HCT116 (cell line): Measurements from ENCODE around the gene RHEX. TPM values are rescaled to one million over a fixed set of nuclear protein-coding genes. Genes with fewer than 3 reads are reported as not detected.

Experiments used
- ATAC-seq: fragments of 200-7000 bp; cut with Tn5 transposase; 2 replicates; pipeline ENCODE4 v1.9.1; 2020; ENCODE audit warnings: mild to moderate bottlenecking, moderate library complexity
- BruUV-seq: library from RNA; stranded (reverse); fragments of 400-500 nt; replicated peaks from 2 replicates; lab custom pipeline; 2021; lab: Mats Ljungman, UMichigan
- CTCF ChIA-PET: fragments of 300-600 bp; sonication (Branson Sonifier 250); formaldehyde crosslinking; loops from one replicate; lab custom pipeline; 2021; ENCODE audit warnings: antibody characterized with exemption; lab: Charles Lee
- POLR2A ChIA-PET: fragments of 300-600, 350-600 bp; sonication (Branson Sonifier 250); formaldehyde crosslinking; loops from one replicate; lab custom pipeline; 2021; ENCODE audit warnings: antibody characterized with exemption; lab: Charles Lee
- RAD21 ChIA-PET, 2 experiments: fragments of 300-600 bp; sonication (Branson Sonifier 250); formaldehyde crosslinking; loops; one replicate each; lab custom pipeline; 2023; ENCODE audit warnings: low total read pairs in 2 of 2; ENCODE audit not compliant: uncharacterized antibody in 2 of 2, unreplicated experiment in 2 of 2, low non-redundant PET in 1 of 2; lab: Charles Lee
- DNase-seq: peaks from one replicate; pipeline ENCODE4 v3.0.0-alpha.2; 2010; ENCODE audit warnings: low read depth, low spot score
- H2AFZ ChIP-seq: fragments of 200-600 bp; shearing (Covaris generic), sonication (generic); 2 replicates; pipeline ENCODE4 v1.6.1; 2017; ENCODE audit warnings: low read depth, mixed run types, mixed read lengths, antibody characterized with exemption, low read length; ENCODE audit not compliant: poor library complexity, severe bottlenecking
- H3K27ac ChIP-seq: 2 replicates; pipeline ENCODE4 v1.5.1; 2012; ENCODE audit warnings: low read depth, low read length
- H3K27me3 ChIP-seq: fragments of 200-600 bp; sonication (generic); 2 replicates; pipeline ENCODE4 v1.6.1; 2016; ENCODE audit warnings: mixed run types, low read length, mixed read lengths; ENCODE audit not compliant: insufficient read depth
- H3K36me3 ChIP-seq, 2 experiments: fragments of 200-500 bp in 1 of 2; fragments of 200-600 bp in 1 of 2; sonication (Bioruptor generic) in 1 of 2; sonication (generic) in 1 of 2; 2 replicates each; pipeline versions ENCODE4 v1.5.1 to v1.6.1; 2014 to 2016; ENCODE audit warnings: low read length in 2 of 2, inconsistent platforms in 1 of 2, mixed read lengths in 1 of 2, mixed run types in 1 of 2; ENCODE audit not compliant: insufficient read depth in 2 of 2, control insufficient read depth in 1 of 2
- H3K4me1 ChIP-seq, 2 experiments: fragments of 200-600 bp in 1 of 2; sonication (generic) in 1 of 2; 2 replicates each; pipeline versions ENCODE4 v1.5.1 to v1.6.1; 2012 to 2017; ENCODE audit warnings: low read length in 2 of 2, inconsistent platforms in 1 of 2, mild to moderate bottlenecking in 1 of 2, mixed read lengths in 1 of 2, mixed run types in 1 of 2, moderate library complexity in 1 of 2; ENCODE audit not compliant: insufficient read depth in 2 of 2, control insufficient read depth in 1 of 2
- H3K4me2 ChIP-seq: fragments of 200-600 bp; sonication (generic); 2 replicates; pipeline ENCODE4 v1.6.1; 2017; ENCODE audit warnings: mixed run types, low read length, mixed read lengths
- H3K4me3 ChIP-seq, 2 experiments: fragments of 200-600 bp in 1 of 2; sonication (generic) in 1 of 2; replicated peaks in 1 of 2; 2 replicates each; pipeline ENCODE4 v1.5.1; 2011 to 2016; ENCODE audit warnings: low read length in 2 of 2, control low read depth in 1 of 2, low read depth in 1 of 2, mild to moderate bottlenecking in 1 of 2, mixed read lengths in 1 of 2, mixed run types in 1 of 2
- H3K79me2 ChIP-seq: fragments of 200-600 bp; sonication (generic); 2 replicates; pipeline ENCODE4 v1.6.1; 2017; ENCODE audit warnings: mild to moderate bottlenecking, mixed run types, low read length, moderate library complexity, mixed read lengths; ENCODE audit not compliant: insufficient read depth
- H3K9ac ChIP-seq: fragments of 200-600 bp; sonication (generic); 2 replicates; pipeline ENCODE4 v1.6.1; 2016; ENCODE audit warnings: low read length, mixed read lengths
- H3K9me2 ChIP-seq: fragments of 200-600 bp; sonication (generic), shearing (Covaris generic); 2 replicates; pipeline ENCODE4 v1.6.1; 2017; ENCODE audit warnings: mixed run types, mild to moderate bottlenecking, moderate library complexity; ENCODE audit not compliant: insufficient read depth
- H3K9me3 ChIP-seq, 2 experiments: fragments of 200-500 bp in 1 of 2; fragments of 200-600 bp in 1 of 2; sonication (Bioruptor generic) in 1 of 2; sonication (generic) in 1 of 2; 2 replicates each; pipeline ENCODE4 v1.6.1; 2014 to 2017; ENCODE audit warnings: low read length in 2 of 2, mixed read lengths in 2 of 2, inconsistent platforms in 1 of 2, low read depth in 1 of 2, mild to moderate bottlenecking in 1 of 2, mixed run types in 1 of 2, moderate library complexity in 1 of 2; ENCODE audit not compliant: control insufficient read depth in 1 of 2, insufficient read depth in 1 of 2
- H4K20me1 ChIP-seq: fragments of 200-600 bp; sonication (generic), shearing (Covaris generic); 2 replicates; pipeline ENCODE4 v1.6.1; 2017; ENCODE audit warnings: mixed run types, mild to moderate bottlenecking, moderate library complexity; ENCODE audit not compliant: insufficient read depth
- CBX3 ChIP-seq: IDR thresholded peaks from 2 replicates; pipeline ENCODE4 v1.6.1; 2012; ENCODE audit warnings: low read depth
- ELF1 ChIP-seq: IDR thresholded peaks from 2 replicates; pipeline ENCODE4 v1.6.1; 2012; ENCODE audit warnings: low read depth, borderline replicate concordance
- EZH2 ChIP-seq: fragments of 200-600 bp; sonication (generic); IDR thresholded peaks from 2 replicates; pipeline ENCODE4 v1.6.1; 2017; ENCODE audit warnings: antibody characterized with exemption, mixed run types
- JUND ChIP-seq: IDR thresholded peaks from 2 replicates; pipeline ENCODE4 v1.6.1; 2012
- POLR2A ChIP-seq: IDR thresholded peaks from 2 replicates; pipeline ENCODE4 v1.7.0; 2011; ENCODE audit warnings: borderline replicate concordance; ENCODE audit not compliant: insufficient read depth, insufficient read length; ENCODE audit errors: extremely low read depth
- POLR2AphosphoS5 ChIP-seq: IDR thresholded peaks from 2 replicates; pipeline ENCODE4 v1.6.1; 2011; ENCODE audit warnings: mild to moderate bottlenecking, low read depth, low read length, moderate library complexity
- SIN3A ChIP-seq: IDR thresholded peaks from 2 replicates; pipeline ENCODE4 v1.6.1; 2012; ENCODE audit warnings: low read depth
- SP1 ChIP-seq: IDR thresholded peaks from 2 replicates; pipeline ENCODE4 v1.6.1; 2012; ENCODE audit warnings: low read depth
- SRF ChIP-seq: IDR thresholded peaks from 2 replicates; pipeline ENCODE4 v1.6.1; 2012; ENCODE audit warnings: low read depth
- YY1 ChIP-seq: IDR thresholded peaks from 2 replicates; pipeline ENCODE4 v1.6.1; 2011; ENCODE audit warnings: low read length, low read depth, moderate library complexity, mild to moderate bottlenecking; ENCODE audit not compliant: insufficient replicate concordance; ENCODE audit errors: extremely low read depth
- ZFX ChIP-seq: fragments of 450-650 bp; IDR thresholded peaks from 2 replicates; pipeline ENCODE4 v1.6.1; 2017
- ZNF274 ChIP-seq: fragments of 200-500 bp; sonication (Bioruptor generic); IDR thresholded peaks from 2 replicates; pipeline ENCODE4 v1.6.1; 2014; ENCODE audit warnings: mild to moderate bottlenecking, low read depth, low read length, inconsistent platforms
- intact Hi-C: fragments of 100-400 bp; cut with micrococcal nuclease; formaldehyde crosslinking; loops from 2 replicates; pipeline ENCODE4 v1.10.0; 2022
- total RNA-seq: library from RNA; stranded (reverse); gene quantifications from one replicate; pipeline ENCODE4 v1.2.1, GENCODE V29; 2021; ENCODE audit not compliant: unreplicated experiment
- TF ChIP-seq, protein P1 (sequence below): IDR thresholded peaks from 2 replicates; pipeline ENCODE4 v1.6.1; 2012

Gene RHEX
- total RNA-seq, 1 experiment from 2014 or later = not detected

- no peak for ATAC-seq
- intact Hi-C loops = no loop called here
- no TSS peak for BruUV-seq
Measured at GRCh38 chr1:206144605-206145004, 91.6 kb downstream of the RHEX start.

DNA sequence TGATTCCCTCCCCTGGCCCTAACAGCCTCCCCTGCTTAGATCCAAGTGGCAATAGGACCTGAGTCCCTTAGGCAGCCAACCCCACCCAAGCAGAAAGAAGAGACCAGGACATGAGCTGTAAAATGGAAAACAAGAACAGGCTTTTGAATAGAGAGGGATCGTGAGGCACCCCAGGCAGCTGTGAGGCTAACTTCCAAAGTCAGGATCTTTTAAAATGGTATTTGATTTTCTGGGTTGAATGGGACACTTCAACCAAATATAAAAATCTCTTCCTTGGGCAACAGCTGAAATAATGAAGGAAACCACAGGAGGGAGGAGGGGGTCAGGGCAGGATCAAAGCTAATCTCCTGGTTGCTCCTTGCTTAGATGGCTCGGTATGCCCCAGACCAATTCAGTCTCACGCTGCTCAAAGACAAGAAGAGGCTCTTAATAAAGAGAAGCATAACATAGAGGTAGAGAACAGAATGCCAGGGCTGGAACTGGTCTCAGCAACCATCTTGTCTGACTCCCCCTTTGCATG lies 92.9 kb downstream of the RHEX start:
- H3K27me3 ChIP-seq = peaks cover 12% of the 10 kb centered on the region; the same call in 1 of the 2 replicates

More at GRCh38 chr1:206144605-206145004, 91.6 kb downstream of the RHEX start:
- CTCF ChIA-PET = no interaction called here
- Histone ChIP-seq H3K9me2 (no peaks in the 10 kb centered on the region), H3K4me2 (no peak overlapping the region), H3K4me3 (no peak overlapping the region), H4K20me1 (no peaks in the 10 kb centered on the region), H3K4me1 (no peaks in the 10 kb centered on the region), H2AFZ (no peak overlapping the region), H3K27me3 (peaks cover 20% of the 10 kb centered on the region; the same call in 1 of the 2 replicates), H3K27ac (no peak overlapping the region), H3K36me3 (no peaks in the 10 kb centered on the region), H3K9me3 (no peaks in the 10 kb centered on the region), H3K79me2 (no peaks in the 10 kb centered on the region), H3K9ac (no peak overlapping the region)
- no peak for DNase-seq
- TF ChIP-seq EZH2 = no peak
- TF ChIP-seq ELF1 = no peak
- TF ChIP-seq ZFX = no peak
- no peak for TF ChIP-seq SRF
- TF ChIP-seq ZNF274 = no peak
- TF ChIP-seq POLR2A = no peak
- no peak for TF ChIP-seq YY1
- no peak for TF ChIP-seq POLR2AphosphoS5
- RAD21 ChIA-PET = no interaction called here
- POLR2A ChIA-PET = no interaction called here

More for the DNA sequence above, 92.9 kb downstream of the RHEX start:
- ATAC-seq (no peak), DNase-seq (no peak)
- ChIA-PET CTCF (no interaction called here), RAD21 (no interaction called here), POLR2A (no interaction called here)
- H3K4me2 ChIP-seq = no peak overlapping the region
- TF ChIP-seq, protein P1, sequence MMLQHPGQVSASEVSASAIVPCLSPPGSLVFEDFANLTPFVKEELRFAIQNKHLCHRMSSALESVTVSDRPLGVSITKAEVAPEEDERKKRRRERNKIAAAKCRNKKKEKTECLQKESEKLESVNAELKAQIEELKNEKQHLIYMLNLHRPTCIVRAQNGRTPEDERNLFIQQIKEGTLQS = no peak
- TF ChIP-seq CBX3 = no peak
- no peak for TF ChIP-seq SP1
- TF ChIP-seq JUND = no peak
- TF ChIP-seq SIN3A = no peak
- TF ChIP-seq EZH2 = no peak
- no peaks in the 10 kb centered on the region for H3K79me2 ChIP-seq
- no peak overlapping the region for H3K27ac ChIP-seq
- H4K20me1 ChIP-seq = no peaks in the 10 kb centered on the region
- H3K4me3 ChIP-seq = no peak overlapping the region
- H3K9me3 ChIP-seq = no peaks in the 10 kb centered on the region
- H3K9ac ChIP-seq = no peak overlapping the region
- H2AFZ ChIP-seq = no peak overlapping the region
- no peaks in the 10 kb centered on the region for H3K36me3 ChIP-seq
- intact Hi-C loops = no loop called here
- no peaks in the 10 kb centered on the region for H3K9me2 ChIP-seq
- no TSS peak for BruUV-seq
- no peaks in the 10 kb centered on the region for H3K4me1 ChIP-seq

Other genes starting within 250 kb of the RHEX start
- gene SLC41A1, start 240.0 kb upstream of the RHEX start, total RNA-seq = 35.9 TPM
- not detected for gene PM20D1, start 203.0 kb upstream of the RHEX start, total RNA-seq
- gene SLC26A9, start 109.7 kb upstream of the RHEX start, total RNA-seq = not detected
- 0.22 TPM for gene RAB7B, start 49.8 kb upstream of the RHEX start, total RNA-seq
- gene CTSE, start 29.3 kb upstream of the RHEX start, total RNA-seq = 0.12 TPM
- gene AVPR1B, start 64.2 kb downstream of the RHEX start, total RNA-seq = not detected
- gene FAM72A, start 149.7 kb downstream of the RHEX start, total RNA-seq = 23.0 TPM
- 58.2 TPM for gene SRGAP2, start 150.4 kb downstream of the RHEX start, total RNA-seq